Endothelial cell (in vitro differentiated cells): ENCODE results near the gene DNAH10. TPM values are rescaled to one million over a fixed set of nuclear protein-coding genes. Genes with fewer than 3 reads are reported as not detected.

Experiments
- DNase-seq: peaks from one replicate; pipeline ENCODE4 v3.0.0; 2021; ENCODE audit warnings: low spot score
- H3K27ac Mint-ChIP-seq: one replicate; pipeline ENCODE4 v1.8.0; 2021; ENCODE audit warnings: mixed read lengths, inconsistent platforms; ENCODE audit not compliant: unreplicated experiment
- H3K27me3 Mint-ChIP-seq: one replicate; pipeline ENCODE4 v1.8.0; 2021; ENCODE audit warnings: mild to moderate bottlenecking, moderate library complexity, mixed read lengths, inconsistent platforms; ENCODE audit not compliant: unreplicated experiment
- H3K36me3 Mint-ChIP-seq: one replicate; pipeline ENCODE4 v1.8.0; 2021; ENCODE audit warnings: mild to moderate bottlenecking, low read depth, mixed read lengths, inconsistent platforms; ENCODE audit not compliant: unreplicated experiment
- H3K4me1 Mint-ChIP-seq: one replicate; pipeline ENCODE4 v1.8.0; 2021; ENCODE audit warnings: mild to moderate bottlenecking, mixed read lengths, inconsistent platforms; ENCODE audit not compliant: unreplicated experiment
- H3K4me3 Mint-ChIP-seq: one replicate; pipeline ENCODE4 v1.8.0; 2021; ENCODE audit warnings: mild to moderate bottlenecking, mixed read lengths, inconsistent platforms; ENCODE audit not compliant: unreplicated experiment
- H3K9me3 Mint-ChIP-seq: one replicate; pipeline ENCODE4 v1.8.0; 2021; ENCODE audit warnings: mixed read lengths, inconsistent platforms; ENCODE audit not compliant: unreplicated experiment
- total RNA-seq: library from RNA; stranded (reverse); fragmentation: NEBNext Ultra II Directional; extraction: Animal tissue kit (Norgen Biotek cat#: 25700); gene quantifications from one replicate; pipeline ENCODE4 v1.2.1, GENCODE V29; 2021; ENCODE audit not compliant: unreplicated experiment
- TF ChIP-seq, protein P1 (sequence below): fragments of 200-600 bp; sonication (generic); IDR thresholded peaks from one replicate; pipeline ENCODE4 v1.5.0; 2021; ENCODE audit warnings: antibody characterized with exemption; ENCODE audit not compliant: unreplicated experiment

Gene DNAH10
- total RNA-seq, 1 donor from 2014 or later, result 1.2 TPM

DNA sequence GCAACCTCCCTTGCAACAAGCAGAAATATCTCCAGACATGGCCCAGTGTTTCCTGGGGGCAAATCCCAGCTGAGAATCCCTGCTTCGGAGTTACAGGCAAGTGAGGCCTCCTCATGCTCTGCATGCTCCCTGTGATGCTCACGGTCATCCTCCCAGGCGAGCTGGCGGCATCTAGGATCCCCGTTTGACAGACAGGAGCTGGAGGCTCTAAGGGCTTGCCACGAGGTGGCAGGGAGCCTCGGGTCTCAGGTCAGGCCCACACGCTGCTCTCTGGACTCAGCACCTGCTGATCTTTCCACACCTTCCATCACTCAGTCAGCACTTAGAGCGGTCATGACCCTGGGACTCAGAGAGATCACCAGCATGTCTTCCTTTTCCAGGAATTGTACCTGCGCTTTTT lies 130.8 kb downstream of the DNAH10 start:
- peaks cover 8% of the 10 kb centered on the region for H3K27me3 Mint-ChIP-seq
- H3K36me3 Mint-ChIP-seq, result no peaks in the 10 kb centered on the region

DNA sequence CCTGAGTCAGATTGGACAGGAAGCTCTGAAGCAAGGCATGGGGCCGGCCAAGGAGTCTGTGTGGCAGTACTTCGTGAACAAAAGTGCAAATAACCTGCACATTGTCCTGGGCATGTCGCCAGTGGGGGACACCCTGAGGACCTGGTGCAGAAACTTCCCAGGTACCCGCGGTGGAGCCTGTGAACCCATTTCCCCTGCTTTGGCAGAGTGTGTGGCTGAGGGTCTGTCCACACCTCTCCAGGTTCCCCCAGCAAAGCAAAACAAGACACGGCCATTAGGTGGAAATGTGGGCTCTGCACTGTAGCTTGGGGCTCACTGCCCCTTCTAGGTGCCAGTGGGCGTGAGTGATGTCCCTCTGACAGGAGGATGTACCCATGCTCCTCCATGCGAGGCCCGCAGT lies 131.2 kb downstream of the DNAH10 start:
- no peaks in the 10 kb centered on the region for H3K36me3 Mint-ChIP-seq
- H3K9me3 Mint-ChIP-seq, result no peaks in the 10 kb centered on the region
- H3K4me1 Mint-ChIP-seq, result peaks cover 7% of the 10 kb centered on the region
- TF ChIP-seq, protein P1, sequence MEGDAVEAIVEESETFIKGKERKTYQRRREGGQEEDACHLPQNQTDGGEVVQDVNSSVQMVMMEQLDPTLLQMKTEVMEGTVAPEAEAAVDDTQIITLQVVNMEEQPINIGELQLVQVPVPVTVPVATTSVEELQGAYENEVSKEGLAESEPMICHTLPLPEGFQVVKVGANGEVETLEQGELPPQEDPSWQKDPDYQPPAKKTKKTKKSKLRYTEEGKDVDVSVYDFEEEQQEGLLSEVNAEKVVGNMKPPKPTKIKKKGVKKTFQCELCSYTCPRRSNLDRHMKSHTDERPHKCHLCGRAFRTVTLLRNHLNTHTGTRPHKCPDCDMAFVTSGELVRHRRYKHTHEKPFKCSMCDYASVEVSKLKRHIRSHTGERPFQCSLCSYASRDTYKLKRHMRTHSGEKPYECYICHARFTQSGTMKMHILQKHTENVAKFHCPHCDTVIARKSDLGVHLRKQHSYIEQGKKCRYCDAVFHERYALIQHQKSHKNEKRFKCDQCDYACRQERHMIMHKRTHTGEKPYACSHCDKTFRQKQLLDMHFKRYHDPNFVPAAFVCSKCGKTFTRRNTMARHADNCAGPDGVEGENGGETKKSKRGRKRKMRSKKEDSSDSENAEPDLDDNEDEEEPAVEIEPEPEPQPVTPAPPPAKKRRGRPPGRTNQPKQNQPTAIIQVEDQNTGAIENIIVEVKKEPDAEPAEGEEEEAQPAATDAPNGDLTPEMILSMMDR, result no peak
- no peak overlapping the region for H3K4me3 Mint-ChIP-seq
- peaks cover 8% of the 10 kb centered on the region for H3K27me3 Mint-ChIP-seq
- no peak overlapping the region for H3K27ac Mint-ChIP-seq
- DNase-seq, result no peak

More for the DNA sequence above, 130.8 kb downstream of the DNAH10 start:
- H3K4me1 Mint-ChIP-seq, result peaks cover 7% of the 10 kb centered on the region
- no peak overlapping the region for H3K27ac Mint-ChIP-seq
- TF ChIP-seq, protein P1, result no peak
- no peaks in the 10 kb centered on the region for H3K9me3 Mint-ChIP-seq
- DNase-seq, result no peak
- no peak overlapping the region for H3K4me3 Mint-ChIP-seq

DNA sequence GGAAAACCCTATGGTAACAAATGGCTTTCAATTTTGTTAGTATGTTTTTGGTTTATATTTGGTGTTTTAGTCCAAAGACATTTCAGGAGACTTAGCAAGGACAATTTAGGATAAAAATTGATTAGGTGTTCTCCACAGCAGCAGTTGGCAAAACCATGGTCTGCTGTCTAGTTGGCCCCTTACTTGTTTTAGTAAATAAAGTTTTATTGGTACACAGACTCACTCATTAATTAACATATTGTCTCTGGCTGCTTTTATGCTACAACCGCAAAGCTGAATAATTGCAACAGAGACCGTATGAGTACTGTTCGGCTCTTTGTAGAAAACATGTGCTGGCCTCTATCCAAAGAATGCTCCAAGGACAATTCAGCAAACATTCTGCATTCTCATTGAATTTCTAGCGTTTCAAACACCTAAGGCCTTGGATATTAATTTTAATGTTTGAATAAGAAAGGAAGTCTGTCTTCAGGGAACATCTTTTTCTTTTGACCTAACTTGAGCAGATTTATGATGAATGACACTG lies 132.8 kb downstream of the DNAH10 start:
- TF ChIP-seq, protein P1, result no peak
- H3K27ac Mint-ChIP-seq, result no peak overlapping the region
- no peak overlapping the region for H3K4me3 Mint-ChIP-seq
- H3K36me3 Mint-ChIP-seq, result no peaks in the 10 kb centered on the region
- H3K4me1 Mint-ChIP-seq, result peaks cover 7% of the 10 kb centered on the region
- H3K9me3 Mint-ChIP-seq, result no peaks in the 10 kb centered on the region
- no peak for DNase-seq
- H3K27me3 Mint-ChIP-seq, result peaks cover 8% of the 10 kb centered on the region

DNA sequence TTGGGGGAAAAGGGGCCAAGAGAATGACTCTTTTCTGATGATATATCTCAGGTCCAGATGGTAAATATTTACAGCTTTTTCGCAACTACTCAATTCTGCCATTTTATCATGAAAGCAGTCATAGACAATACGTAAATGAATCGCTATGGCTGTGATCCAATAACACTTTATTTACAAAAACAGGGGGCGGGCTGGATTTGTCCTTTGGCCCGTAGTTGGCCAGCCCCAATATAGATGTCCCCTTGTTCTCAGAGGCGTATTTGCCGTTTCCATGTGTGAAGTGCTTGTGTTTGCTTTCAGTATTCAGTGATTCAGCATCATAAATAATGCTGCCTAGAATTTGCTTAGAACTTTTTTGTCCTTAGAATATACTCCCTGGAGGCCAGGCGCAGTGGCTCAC lies 133.3 kb downstream of the DNAH10 start:
- H3K27ac Mint-ChIP-seq, result no peak overlapping the region
- H3K36me3 Mint-ChIP-seq, result no peaks in the 10 kb centered on the region
- DNase-seq, result no peak
- TF ChIP-seq, protein P1, result no peak
- H3K27me3 Mint-ChIP-seq, result peaks cover 8% of the 10 kb centered on the region
- peaks cover 7% of the 10 kb centered on the region for H3K4me1 Mint-ChIP-seq
- no peak overlapping the region for H3K4me3 Mint-ChIP-seq
- H3K9me3 Mint-ChIP-seq, result no peaks in the 10 kb centered on the region

DNA sequence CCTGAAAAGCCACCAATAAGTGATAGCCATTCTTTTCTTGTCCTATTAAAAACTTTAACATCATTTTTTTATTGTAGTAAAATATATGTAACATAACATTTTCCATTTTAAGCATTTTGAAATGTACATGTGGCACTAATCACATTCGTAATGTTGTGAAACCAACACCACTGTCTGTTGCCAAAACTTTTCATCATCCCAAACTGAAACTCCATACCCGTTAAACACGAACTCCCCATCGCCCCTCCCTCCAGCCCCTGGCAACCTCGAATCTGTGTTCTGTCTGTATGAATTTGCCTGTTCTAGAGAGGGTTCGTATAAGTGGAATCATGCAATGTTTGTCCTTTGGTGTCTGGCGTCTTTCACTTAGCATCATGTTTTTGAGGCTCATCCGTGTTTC lies 134.7 kb downstream of the DNAH10 start:
- no peak for DNase-seq
- Mint-ChIP-seq H3K4me3 (no peak overlapping the region), H3K9me3 (no peaks in the 10 kb centered on the region), H3K4me1 (peaks cover 13% of the 10 kb centered on the region), H3K36me3 (no peaks in the 10 kb centered on the region), H3K27ac (no peak overlapping the region), H3K27me3 (peaks cover 5% of the 10 kb centered on the region)
- TF ChIP-seq, protein P1, result no peak
